Dedifferentiated amniotic fluid mesenchymal stem cell (primary cell): ENCODE data around the gene AGK.
"Not testable (repeated sequence)": the region's sequence is repeated elsewhere in the genome, so short reads cannot be mapped to it uniquely, and the experiment has no call there.

Experiments
- DNase-seq: peaks from one replicate; pipeline ENCODE4 v3.0.0-alpha.2; 2016; ENCODE audit errors: extremely low spot score

The AGK gene

GRCh38 chr7:141557360-141557759 is 6.2 kb downstream of the AGK start:
- no peak for DNase-seq

GRCh38 chr7:141557831-141558531 is 6.8 kb downstream of the AGK start:
- not testable (repeated sequence) for DNase-seq

- DNase-seq, result no peak
These were observed 7.5 kb downstream of the AGK start for GRCh38 chr7:141558544-141559183.

GRCh38 chr7:141559961-141560360 is 8.8 kb downstream of the AGK start:
- no peak for DNase-seq

DNA sequence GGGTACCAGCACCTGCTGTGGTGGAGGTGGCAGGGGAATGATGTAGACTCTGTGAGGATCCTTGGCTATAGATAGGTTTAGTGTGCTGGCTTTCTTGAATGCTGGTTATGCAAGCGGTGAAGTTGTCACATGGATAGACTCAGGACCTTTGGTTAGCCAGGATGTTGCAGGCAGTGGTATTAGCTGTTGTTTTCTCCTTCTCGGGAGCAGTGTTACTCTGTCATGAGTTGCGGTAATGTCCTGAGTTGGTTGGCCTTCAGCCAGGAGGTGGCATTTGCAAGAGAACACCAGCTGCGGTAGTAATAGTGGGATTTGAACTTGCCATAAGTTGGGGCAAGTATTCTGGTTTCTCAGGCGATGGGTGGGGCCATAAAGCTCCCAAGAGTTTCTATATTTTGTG is 10.8 kb downstream of the AGK start:
- no peak for DNase-seq

- no peak for DNase-seq
These were observed 11.3 kb downstream of the AGK start for GRCh38 chr7:141562543-141562942.

GRCh38 chr7:141562972-141563371 is 11.8 kb downstream of the AGK start:
- DNase-seq, result no peak

DNA sequence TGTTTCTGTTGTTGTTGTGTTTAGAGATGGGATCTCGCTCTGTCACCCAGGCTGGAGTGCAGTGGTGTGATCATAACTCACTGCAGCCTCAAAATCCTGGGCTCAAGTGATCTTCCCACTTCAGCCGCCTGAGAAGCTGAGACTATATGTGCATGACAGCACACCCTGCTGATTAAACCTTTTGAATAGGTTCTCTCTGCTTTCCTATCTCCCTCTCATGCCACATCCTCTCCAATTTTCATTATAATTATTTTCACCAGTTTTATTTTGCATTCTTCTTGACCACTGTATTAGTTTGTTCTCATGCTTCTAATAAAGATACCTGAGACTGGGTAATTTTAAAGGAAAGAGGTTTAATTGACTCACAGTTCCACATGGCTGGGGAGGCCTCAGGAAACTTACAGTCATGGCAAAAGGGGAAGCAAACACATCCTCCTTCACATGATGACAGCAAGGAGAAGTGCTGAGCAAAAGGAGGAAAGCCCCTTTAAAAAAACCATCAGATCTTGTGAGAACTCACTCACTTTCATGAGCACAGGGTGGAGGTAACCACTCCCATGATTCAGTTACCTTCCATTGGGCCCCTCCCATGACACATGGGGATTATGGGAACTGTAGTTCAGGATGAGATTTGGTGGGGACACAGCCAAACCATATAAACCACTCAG is 12.9 kb downstream of the AGK start:
- no peak for DNase-seq

DNA sequence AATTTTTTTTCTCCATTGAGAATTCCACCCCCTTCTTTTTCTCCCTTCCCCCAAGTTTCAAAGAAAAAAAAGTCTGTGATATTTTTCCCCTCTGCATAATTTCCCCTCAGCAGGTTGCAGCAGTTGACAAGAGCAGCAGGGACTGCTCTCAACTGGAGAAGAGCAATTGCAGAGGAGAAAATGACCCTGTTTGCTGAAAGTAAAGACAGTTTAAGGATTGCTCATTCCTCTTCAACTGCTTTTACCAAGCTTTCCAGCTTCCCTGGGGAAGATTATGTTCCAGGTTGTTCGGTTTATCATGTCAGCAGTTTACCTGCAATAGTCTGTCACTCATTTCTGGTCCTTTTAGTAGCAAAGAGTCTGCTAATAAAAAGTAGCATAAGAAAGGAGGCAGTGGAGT is 16.2 kb downstream of the AGK start:
- DNase-seq, result no peak

DNA sequence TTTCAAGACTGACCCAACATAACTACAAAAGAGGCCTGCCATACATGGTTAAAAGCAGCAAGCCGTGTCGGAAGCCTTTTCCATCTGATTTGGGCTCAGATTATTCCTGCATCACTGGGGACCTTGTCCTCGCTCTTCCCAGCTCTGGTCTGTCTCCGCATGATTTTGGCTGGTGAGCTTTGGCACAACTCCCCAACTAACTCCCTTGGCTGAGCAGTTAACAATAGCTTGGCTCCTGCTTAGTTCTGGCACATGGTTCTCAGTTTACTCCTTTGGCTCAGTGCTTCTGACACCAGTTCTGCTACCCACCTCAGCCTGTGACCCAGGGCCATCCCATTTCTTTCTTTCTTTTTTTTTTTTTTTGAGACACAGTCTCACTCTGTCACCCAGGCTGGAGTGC is 17.0 kb downstream of the AGK start:
- DNase-seq, result no peak

DNA sequence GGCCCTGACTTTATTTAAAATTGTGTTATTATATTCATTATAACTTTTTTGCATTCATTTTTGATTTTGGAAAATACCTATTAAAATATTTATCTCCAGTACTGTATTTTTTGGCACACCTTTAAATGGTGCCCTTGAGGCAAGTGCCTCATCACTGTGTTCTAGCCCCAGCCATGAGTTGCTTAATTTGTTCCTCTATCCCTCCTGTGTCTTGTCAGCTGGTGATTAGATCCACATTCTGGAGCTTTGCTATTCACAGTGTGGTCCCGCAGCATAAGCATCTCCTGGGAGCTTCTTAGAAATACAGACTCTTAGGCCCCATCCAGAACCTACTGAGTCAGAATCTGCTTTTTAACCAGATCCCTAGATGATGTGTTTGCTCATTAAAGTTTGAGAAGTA is 19.8 kb downstream of the AGK start:
- DNase-seq, result no peak

DNA sequence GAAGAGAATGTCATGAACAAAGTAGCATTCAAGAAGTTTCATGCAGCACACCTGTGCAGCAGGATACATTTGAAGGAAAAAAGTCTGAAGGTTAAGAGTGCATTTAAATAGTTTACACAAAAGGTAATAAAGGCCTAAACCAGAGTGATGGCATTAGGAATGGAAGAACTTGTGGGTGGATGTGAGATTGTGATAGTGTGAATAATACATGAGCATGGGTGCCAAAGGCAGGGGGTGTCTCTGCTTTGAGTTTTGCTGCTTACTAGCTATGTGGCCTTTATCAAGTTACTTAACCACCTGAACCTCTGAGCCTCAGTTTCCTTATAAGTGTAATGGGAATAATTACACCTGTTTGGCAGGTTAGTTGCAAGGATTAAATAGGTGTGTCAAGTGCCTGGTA is 21.0 kb downstream of the AGK start:
- DNase-seq, result no peak

- no peak for DNase-seq
These were observed 22.3 kb downstream of the AGK start for GRCh38 chr7:141573511-141573910.

DNA sequence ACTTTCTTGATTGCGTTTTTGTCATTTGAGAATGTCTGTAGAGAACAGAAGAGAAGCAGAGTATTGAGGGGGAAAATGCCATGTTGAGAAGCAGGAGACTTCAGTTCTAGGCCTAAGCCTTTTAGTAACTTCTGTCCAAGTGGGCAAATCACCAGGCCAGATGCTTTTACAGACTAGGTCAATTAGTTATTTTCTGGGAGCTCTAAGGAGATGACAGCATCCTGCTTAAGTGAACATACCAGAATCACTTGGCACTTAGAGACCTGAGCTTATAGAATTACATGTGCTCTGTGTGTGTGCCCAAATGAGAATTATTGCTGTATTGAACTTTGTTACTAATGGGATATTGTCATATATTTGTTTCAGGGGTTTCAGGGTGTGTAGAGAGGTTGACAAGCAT is 24.0 kb downstream of the AGK start:
- DNase-seq, result no peak

DNA sequence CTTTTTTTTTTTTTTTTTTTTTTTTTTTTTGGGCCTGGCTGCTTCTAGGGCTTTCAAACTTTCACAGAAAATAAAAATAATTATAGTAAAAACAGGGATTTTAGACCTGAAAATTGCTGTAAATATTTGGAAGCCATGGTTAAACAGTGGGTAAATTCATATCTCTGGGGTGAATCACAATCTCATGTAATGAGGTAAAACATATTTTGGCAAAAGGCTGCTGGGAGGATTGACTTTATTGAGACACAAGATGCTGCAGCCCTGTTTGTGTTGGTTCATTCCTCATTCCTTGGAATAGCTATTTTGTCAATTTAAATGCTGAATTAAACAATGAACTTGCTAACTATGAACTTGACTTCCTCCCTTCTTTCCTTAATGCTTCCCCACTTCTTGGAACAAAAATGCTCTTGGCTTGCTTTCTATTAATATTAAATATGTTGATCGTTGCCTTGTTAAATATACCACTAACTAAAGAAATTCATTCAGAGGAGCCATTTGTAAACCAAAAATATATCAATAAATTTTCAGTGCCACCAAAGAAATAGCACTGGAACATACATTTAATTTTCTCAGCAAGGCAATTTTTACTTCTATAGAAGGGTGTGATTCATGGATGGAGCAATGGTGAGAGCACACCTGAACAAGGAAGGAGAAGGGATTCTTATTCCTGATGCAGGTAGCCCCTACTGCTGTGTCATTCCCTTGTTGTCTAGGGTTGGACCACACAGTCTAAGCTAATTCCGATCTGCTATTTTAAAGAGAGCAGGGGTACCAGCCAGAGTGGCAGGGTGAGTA is 24.6 kb downstream of the AGK start:
- no peak for DNase-seq

DNA sequence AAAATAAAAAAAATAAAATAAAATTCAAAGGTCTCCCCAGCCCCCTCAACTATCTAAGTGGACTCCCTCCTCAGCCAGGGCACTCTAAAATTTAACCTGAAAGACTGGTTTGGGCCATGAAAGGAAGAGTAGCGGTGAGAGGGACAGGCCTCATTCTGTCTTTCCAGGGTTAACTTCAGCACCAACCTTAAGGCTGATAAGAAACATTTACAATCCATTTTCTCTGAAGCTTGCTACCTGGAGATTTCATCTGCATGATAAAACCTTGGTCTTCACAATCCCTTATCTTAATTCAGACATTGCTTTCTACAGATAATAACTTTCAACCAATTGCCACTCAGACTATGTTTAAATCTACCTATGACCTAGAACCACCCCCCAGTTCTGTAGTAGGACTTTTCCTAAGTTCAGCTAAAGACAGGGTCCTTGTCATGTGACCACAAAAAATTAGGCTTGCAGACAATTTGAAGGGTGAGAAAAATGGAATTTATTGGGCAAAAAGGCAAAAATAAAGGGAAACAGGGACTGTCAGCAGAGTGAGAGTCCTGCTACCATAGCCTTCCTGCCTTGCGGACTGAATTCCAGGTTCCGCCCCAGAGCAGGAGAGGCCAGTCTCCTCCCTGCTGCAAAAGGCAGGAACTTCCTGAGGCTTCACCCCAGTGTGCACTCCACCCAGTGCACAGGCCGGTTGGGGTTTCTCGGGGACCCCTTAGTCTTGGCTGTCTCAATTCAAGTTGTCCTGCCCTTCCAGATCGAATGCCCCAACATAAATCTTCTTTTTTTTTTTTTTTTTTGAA is 26.0 kb downstream of the AGK start:
- DNase-seq, result no peak

DNA sequence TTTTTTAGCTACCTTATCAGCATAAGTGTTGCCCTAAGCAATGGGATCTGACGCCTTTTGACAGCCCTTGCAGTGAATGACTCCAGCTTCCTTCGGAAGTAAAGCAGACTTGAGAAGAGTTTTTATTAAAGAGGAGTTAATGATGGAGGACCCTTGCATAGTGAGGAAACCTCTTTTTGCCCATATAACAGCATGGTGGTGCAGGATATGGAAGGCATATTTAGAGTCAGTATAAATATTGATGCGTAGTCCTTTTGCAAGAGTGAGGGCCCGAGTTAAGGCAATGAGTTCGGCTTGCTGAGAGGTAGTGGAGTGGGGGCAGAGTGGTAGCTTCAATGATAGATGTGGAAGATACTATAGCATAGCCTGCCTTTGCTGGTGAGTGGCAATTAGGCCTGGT is 28.7 kb downstream of the AGK start:
- DNase-seq, result not testable (repeated sequence)

DNA sequence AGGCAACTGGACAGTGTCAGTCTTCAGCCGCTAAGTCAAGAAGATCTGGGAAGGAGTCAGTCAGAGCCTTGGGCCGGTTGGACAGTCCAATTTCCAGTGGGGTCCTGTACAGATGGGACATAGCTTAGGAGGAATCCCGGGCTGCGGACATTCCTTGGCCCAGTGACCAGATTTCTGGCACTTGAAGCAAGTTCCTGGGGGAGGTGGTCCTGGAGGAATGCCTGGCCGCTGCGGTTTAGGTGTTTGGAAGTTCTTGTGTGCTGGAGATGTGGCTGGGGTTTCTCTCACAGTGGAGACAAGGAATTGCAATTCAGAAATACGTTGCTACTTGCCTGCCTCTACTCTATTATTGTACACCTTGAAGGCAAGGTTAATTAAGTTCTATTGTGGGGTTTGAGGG is 30.9 kb downstream of the AGK start:
- not testable (repeated sequence) for DNase-seq

DNA sequence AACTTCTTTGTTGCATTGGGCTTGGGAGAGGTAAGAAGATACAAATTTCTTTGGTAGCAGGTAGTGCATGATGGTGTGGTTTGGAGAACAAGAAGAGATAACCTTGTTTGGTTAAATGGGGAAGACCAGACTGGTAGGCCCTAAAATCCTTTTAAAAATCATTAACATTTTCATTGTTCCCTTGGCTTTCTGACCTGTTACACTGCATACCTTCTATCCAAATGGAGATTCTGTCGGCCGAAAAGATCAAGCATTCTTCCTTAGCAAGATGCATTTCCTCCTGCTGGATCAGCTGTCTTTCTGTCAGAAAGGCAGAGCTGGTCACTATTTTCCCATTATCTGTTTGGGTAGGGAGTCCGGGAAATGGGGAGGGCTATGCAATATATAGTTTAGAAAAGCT is 33.7 kb downstream of the AGK start:
- no peak for DNase-seq

DNA sequence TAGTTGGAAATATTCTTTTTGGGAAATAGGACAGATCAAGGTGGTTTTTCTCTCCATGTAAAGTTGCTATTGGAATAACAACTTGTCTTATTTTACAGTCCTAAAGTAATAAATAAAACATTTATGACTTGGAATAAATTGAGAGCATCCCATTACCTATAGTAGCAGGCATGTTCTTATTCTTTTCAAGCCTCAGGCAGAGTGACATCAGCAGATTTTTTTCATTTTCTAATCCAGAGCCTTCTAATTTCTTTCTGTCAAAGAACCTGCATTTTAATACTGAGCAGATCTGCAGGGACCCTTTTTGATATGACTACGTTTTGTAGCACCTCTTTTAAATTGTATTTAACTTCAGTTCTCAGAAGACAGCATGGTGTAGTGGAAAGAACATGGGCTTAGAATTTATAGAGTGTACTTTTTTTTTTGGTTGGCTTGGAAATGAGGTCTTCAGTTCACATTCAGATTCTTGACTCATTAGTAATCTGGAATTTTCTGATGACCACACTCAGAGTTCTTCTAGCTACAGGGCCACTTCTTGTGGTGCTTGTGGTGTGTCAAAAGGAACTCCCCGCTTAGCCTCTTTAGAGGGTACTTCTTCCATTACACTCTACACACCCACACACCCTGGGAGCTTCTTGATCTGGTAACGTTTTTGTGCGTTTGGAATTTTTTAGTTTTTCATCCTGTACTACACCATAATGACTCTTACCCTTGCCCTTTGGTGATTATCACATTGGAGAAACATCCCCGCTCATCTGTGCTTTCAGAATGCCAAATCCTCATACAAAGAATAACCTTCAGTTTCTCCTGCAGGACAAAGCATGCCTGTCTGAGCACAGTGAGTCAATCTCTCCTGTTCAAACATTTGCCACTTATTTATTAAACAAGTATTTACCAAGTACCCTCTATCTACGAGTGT is 34.6 kb downstream of the AGK start:
- DNase-seq, result peak; percentile 82

GRCh38 chr7:141586878-141587277 is 35.7 kb downstream of the AGK start:
- DNase-seq, result no peak
